ENCODE results near the gene RUNX1.
A peak's percentile ranks its signal among the peaks of the same experiment; 100 is the strongest.

RUNX1 gene

GRCh38 chr21:34803782-34804370 lies 245.2 kb downstream of the RUNX1 start (continued):
- no peak for TF ChIP-seq ESRRG (CRISPR knock-in tag; IDR thresholded peaks at IDR 0.05)
- no peak for TF ChIP-seq BACH2 (CRISPR knock-in tag; IDR thresholded peaks at IDR 0.05; ENCODE audit: borderline replicate concordance)
- no peak for TF ChIP-seq PPARA (CRISPR knock-in tag; IDR thresholded peaks at IDR 0.05; ENCODE audit: borderline replicate concordance)

GRCh38 chr21:34802180-34802899 lies 246.8 kb downstream of the RUNX1 start:
- TF ChIP-seq PATZ1 (CRISPR knock-in tag; IDR thresholded peaks at IDR 0.05; ENCODE audit: borderline replicate concordance) (no peak), ZFP30 (CRISPR knock-in tag; IDR thresholded peaks at IDR 0.05) (no peak)
- ATAC-seq = no peak

- TF ChIP-seq ZNF70 (CRISPR knock-in tag; IDR thresholded peaks at IDR 0.05) (no peak), TCF4 (CRISPR knock-in tag; IDR thresholded peaks at IDR 0.05; ENCODE audit: borderline replicate concordance) (no peak), ZC3H10 (CRISPR knock-in tag; IDR thresholded peaks at IDR 0.05) (no peak), OSR1 (CRISPR knock-in tag; IDR thresholded peaks at IDR 0.05) (no peak), CSRNP3 (CRISPR knock-in tag; IDR thresholded peaks at IDR 0.05) (no peak), CSDC2 (CRISPR knock-in tag; IDR thresholded peaks at IDR 0.05) (no peak), RARB (CRISPR knock-in tag; IDR thresholded peaks at IDR 0.05) (no peak), POU6F1 (CRISPR knock-in tag; IDR thresholded peaks at IDR 0.05; ENCODE audit: borderline replicate concordance, low read depth) (no peak), GLIS3 (CRISPR knock-in tag; IDR thresholded peaks at IDR 0.05) (no peak), TSHZ2 (CRISPR knock-in tag; IDR thresholded peaks at IDR 0.05) (no peak), ZNF565 (CRISPR knock-in tag; conservative IDR thresholded peaks at IDR 0.05; ENCODE audit: low read depth) (no peak), ZFP3 (CRISPR knock-in tag; IDR thresholded peaks at IDR 0.05) (no peak)
- ATAC-seq = peak; percentile 76
These were observed 247.5 kb downstream of the RUNX1 start for GRCh38 chr21:34801519-34802132.

- no peak for ATAC-seq
- TF ChIP-seq RARB (CRISPR knock-in tag; IDR thresholded peaks at IDR 0.05) = no peak
- TF ChIP-seq BACH2 (CRISPR knock-in tag; IDR thresholded peaks at IDR 0.05; ENCODE audit: borderline replicate concordance) = no peak
- TF ChIP-seq TCF4 (CRISPR knock-in tag; IDR thresholded peaks at IDR 0.05; ENCODE audit: borderline replicate concordance) = no peak
- no peak for TF ChIP-seq TOX (CRISPR knock-in tag; IDR thresholded peaks at IDR 0.05; ENCODE audit: borderline replicate concordance)
- no peak for TF ChIP-seq ZNF565 (CRISPR knock-in tag; conservative IDR thresholded peaks at IDR 0.05; ENCODE audit: low read depth)
- no peak for TF ChIP-seq CSDC2 (CRISPR knock-in tag; IDR thresholded peaks at IDR 0.05)
- TF ChIP-seq ZFP30 (CRISPR knock-in tag; IDR thresholded peaks at IDR 0.05) = no peak
- TF ChIP-seq SNAI2 (CRISPR knock-in tag; IDR thresholded peaks at IDR 0.05) = no peak
- TF ChIP-seq ZNF8 (CRISPR knock-in tag; IDR thresholded peaks at IDR 0.05) = no peak
- no peak for TF ChIP-seq ARNTL (CRISPR knock-in tag; IDR thresholded peaks at IDR 0.05; ENCODE audit: borderline replicate concordance, low read depth)
- no peak for TF ChIP-seq ESRRG (CRISPR knock-in tag; IDR thresholded peaks at IDR 0.05)
- TF ChIP-seq PATZ1 (CRISPR knock-in tag; IDR thresholded peaks at IDR 0.05; ENCODE audit: borderline replicate concordance) = no peak
- TF ChIP-seq POU6F1 (CRISPR knock-in tag; IDR thresholded peaks at IDR 0.05; ENCODE audit: borderline replicate concordance, low read depth) = no peak
- no peak for TF ChIP-seq PPARA (CRISPR knock-in tag; IDR thresholded peaks at IDR 0.05; ENCODE audit: borderline replicate concordance)
- no peak for TF ChIP-seq OSR1 (CRISPR knock-in tag; IDR thresholded peaks at IDR 0.05)
- no peak for TF ChIP-seq ZC3H10 (CRISPR knock-in tag; IDR thresholded peaks at IDR 0.05)
These were observed 248.1 kb downstream of the RUNX1 start for GRCh38 chr21:34800797-34801518.

Data from SK-N-SH treated with all-trans-retinoic acid at 6 μM for 48 hours (cell line).